Endometrium (tissue), 2 donors: ENCODE results near the gene CCDC136.

Experiments
- FAIRE-seq: peaks from 2 replicates; lab custom pipeline; 2012; peaks lifted over from hg19 to GRCh38; lab: Jason Lieb, UNC
- donor health status: control.
- donor health status: control.

The CCDC136 gene

GRCh38 chr7:128831994-128832879 is 40.5 kb downstream of the CCDC136 start:
- FAIRE-seq, result no peak

GRCh38 chr7:128832880-128833147 is 41.0 kb downstream of the CCDC136 start:
- FAIRE-seq, result no peak

DNA sequence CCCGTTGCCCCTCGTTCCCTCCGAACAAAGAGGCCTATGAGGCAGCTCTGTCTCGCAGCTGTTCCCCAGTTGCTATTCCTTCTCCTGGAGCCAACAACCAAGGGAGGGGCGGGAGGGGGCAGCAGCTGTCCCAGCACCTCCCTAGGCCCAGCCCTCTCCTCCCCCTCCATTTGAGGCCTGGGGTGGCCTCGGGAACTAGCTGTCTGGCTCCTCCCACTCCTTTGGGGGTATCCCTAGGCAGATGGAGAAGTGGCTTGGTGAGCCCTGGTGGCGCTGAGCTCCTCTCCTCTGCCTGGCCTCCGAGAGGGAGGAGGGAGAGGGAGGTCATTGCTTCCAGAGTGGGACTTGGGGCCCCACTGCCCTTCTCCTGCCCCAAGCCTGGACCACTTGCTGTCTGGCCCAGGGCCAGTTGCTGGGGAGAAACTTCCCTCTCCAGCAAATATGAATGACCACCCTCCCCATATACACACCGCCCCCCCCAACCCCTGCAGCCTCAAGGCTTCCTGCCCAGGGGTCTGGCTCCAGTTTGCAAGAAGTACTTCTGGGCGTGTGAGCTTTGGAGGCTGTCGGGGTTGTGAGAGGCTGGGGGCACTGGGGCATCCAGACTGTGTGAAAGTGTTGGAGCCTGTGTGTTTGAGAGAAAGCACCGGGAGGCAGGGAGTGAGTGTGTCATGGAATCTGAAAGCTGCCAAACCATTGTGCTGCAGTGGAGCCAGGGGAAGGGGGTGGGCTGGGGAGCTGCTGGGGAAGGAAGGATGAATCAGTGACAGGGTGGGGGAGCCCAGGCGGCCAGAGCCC is 41.6 kb downstream of the CCDC136 start:
- FAIRE-seq, result no peak

- no peak for FAIRE-seq
These were observed 42.2 kb downstream of the CCDC136 start for GRCh38 chr7:128833946-128834325.

- no peak for FAIRE-seq
These were observed 43.5 kb downstream of the CCDC136 start for GRCh38 chr7:128835231-128835751.

DNA sequence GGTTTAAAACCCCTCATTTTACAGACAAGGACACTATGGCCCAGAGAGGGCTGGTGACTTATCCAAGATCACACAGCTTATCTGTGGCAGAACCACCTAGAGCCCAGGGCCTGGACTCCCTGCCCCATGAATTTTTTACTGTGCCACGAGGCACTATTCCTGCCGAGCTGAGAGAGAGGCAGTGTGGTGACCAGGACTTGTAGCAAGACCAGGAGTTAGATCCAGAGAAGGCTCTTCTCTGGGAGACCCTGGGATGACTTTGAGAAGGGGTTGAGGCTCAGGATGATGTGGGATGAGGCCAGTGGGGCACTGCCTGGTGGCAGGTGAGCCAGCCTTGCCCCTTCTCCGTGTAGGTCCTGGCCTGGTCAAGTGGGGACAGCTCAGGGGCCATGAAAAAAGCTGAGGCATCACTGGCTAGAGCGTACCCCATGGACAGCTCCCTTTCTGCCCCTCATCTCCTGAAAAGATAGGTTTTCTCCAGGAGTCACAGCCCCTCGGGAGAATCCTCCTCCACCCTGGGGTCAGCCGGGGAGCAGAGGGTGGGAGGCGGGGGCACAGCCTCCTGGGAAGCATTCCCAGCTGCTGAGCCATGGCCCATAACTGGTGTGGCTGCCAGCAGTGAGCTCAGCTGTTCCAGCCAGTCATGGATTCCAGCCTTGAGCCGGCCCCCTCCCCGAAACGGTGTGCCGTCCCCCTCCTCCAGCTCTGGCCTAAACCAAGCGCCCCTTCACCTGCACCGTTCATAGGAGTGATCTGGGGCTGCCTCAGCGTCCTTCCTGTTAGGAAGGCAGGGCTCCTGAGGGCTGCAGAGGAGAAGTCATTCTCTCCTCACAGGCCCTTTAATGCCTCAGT is 44.2 kb downstream of the CCDC136 start:
- no peak for FAIRE-seq

DNA sequence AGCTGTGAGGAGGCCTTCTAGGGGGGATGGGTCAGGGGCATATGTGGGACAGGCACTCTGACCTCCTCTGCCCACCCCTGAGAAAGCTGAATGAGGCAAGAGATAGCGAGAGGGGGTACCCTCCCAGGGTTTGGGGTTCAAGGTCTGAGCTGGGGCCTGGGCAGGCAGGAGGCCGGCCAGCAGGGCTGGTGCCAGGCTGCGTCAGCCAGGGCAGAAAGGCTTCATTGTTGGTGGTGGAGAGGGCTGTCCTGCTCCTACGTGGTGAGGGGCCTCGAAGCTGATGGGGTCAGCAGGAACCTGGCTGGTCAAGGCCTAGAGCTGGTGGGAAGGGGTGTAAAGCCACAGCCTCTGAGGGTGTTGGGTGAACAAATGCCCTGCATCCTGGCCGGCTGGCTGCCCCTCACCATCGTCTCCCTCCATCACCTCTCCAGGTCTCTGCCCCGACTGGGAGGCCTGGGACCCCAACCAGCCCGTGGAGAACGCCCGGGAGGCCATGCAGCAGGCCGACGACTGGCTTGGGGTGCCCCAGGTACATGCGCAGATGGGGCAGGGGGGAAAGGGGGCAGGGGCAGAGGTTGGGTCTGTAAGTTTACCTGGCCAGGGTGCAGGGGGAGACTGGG is 45.1 kb downstream of the CCDC136 start:
- no peak for FAIRE-seq

DNA sequence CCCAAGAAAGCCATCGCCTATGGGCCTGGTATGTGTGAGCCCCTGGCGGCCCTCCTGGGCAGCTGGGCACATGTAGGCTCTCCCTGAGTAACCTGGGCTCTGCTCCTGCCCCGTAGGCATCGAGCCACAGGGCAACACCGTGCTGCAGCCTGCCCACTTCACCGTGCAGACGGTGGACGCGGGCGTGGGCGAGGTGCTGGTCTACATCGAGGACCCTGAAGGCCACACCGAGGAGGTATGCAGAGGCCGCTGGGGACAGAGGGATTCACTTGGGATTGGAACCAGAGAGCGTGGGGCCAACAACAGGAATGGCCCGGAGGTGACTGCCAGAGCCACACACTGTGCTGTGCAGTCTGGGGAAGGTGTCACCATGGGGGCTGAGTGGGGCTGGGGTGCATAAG is 45.8 kb downstream of the CCDC136 start:
- no peak for FAIRE-seq

DNA sequence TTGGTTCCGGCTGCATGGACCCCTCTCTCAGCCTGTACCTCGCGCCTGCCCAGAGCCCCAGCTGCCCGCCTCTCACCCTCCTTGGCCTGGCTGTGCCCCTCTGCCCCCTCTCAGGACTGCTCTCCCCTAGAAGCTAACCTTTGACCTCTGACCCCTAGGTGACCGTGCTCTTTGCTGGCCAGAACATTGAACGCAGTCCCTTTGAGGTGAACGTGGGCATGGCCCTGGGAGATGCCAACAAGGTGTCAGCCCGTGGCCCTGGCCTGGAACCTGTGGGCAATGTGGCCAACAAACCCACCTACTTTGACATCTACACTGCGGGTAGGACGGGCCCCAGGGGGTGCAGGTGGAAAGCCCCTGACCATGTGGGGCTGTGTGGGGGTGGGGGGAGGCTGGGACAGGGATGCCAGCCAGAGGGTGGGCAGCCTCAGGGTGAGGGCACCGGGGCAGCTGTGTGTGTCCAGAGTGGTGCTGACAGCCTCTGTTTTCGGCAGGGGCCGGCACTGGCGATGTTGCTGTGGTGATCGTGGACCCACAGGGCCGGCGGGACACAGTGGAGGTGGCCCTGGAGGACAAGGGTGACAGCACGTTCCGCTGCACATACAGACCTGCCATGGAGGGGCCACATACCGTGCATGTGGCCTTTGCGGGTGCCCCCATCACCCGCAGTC is 46.5 kb downstream of the CCDC136 start:
- no peak for FAIRE-seq

GRCh38 chr7:128838981-128839731 is 47.4 kb downstream of the CCDC136 start:
- FAIRE-seq, result no peak

DNA sequence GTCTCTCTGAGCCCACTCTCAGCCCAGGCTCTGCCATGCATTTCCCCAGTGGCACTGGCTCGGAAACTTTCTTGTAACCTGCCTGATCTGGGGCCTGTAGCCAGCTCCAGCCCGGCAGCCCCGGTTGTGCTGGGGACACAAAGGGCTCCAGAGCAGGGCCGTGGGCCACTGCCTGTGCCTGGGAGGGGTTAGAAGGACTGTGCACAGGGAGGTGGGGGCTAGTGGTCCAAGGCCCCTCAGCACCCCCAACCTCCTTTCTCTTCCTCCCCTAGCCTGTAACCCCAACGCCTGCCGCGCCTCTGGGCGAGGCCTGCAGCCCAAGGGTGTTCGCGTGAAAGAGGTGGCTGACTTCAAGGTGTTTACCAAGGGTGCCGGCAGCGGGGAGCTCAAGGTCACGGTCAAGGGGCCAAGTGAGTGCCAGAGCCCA is 48.0 kb downstream of the CCDC136 start:
- no peak for FAIRE-seq

- no peak for FAIRE-seq
These were observed 48.8 kb downstream of the CCDC136 start for GRCh38 chr7:128840326-128841170.

GRCh38 chr7:128841171-128841690 is 49.5 kb downstream of the CCDC136 start:
- no peak for FAIRE-seq

DNA sequence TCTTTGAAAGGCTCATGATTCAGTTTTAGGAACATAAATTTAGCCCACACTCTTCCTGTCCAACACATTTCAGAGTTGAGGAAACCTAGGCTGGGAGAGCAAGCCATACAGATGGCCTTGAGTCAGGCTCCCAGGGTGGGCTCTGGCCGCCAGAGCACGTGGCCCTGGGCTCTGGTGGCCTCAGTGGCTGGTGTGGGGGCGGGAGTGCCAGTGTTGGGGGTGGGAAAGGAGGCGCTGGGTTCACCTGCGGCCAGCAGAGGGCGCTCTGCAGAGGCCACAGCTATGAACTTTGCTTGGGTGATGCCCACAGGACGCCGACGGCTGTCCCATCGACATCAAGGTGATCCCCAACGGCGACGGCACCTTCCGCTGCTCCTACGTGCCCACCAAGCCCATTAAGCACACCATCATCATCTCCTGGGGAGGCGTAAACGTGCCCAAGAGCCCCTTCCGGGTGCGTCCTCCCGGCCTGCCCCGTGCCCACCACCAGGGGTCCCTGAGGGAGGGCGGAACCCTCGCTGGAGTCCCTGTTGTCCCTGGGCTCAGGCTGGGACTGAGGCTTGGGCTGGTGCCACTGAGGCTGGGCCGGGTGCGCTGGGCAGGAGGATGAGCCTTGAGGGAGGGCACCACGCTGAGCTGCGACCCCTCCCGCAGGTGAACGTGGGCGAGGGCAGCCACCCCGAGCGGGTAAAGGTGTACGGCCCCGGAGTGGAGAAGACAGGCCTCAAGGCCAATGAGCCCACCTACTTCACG is 50.3 kb downstream of the CCDC136 start:
- FAIRE-seq, result no peak

- no peak for FAIRE-seq
These were observed 51.2 kb downstream of the CCDC136 start for GRCh38 chr7:128842674-128843641.

- no peak for FAIRE-seq
These were observed 52.3 kb downstream of the CCDC136 start for GRCh38 chr7:128843938-128844621.
